ENCODE measurements around the gene SLC16A8. TPM values are rescaled to one million over a fixed set of nuclear protein-coding genes. Genes with fewer than 3 reads are reported as not detected.

SLC16A8 gene
- total and polyA plus RNA-seq, 2 donors (not counting 1 experiment from before 2014, with no cell fraction given): not detected

DNA sequence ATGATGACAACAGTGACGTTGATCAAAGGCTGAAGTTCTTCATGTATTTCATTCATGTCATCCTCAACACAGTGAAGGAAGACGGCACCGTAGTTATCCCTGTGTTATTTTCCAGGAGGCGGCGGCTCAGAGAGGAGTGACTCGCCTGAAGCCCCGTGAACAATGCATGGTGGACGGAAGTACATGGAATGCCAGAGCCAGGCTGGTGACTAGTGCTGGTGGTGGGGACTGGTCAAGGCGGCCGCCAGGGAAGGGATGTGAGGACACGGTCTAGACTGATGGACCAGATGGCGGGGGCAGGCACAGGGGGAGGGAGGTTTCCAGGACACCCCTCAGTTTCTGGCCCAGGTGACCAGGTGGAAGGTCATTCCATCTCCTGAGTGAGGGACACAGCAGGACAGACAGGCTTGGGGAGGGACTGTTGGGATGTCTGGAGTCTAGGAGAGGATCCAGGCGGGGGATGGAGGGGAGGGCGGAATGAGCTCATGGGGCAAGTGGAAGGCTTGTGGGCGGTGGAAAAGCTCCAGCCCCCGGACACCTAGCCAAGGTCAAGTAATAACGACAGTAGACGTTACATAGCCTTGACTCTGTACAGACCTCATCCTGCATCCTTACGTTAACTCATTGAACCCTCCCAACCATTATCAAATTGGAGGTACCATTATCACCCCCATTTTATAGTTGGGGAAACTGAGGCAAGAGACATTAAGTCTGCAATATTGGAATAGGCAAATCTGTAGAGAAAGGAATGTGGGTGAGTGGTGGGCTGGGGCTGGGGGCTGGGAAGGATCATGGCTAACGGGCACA, 42.8 kb downstream of the SLC16A8 start:
- no peak overlapping the region for H3K27ac Mint-ChIP-seq
- peaks cover 19% of the 10 kb centered on the region for H3K27me3 Mint-ChIP-seq
- Histone ChIP-seq H4K20me1 (ENCODE audit: control insufficient read depth, insufficient read depth, low read length, poor library complexity, severe bottlenecking) (no peaks in the 10 kb centered on the region), H3K4me3 (ENCODE audit: control extremely low read depth in 1 of 5, extremely low read depth in 1 of 5, insufficient read depth in 1 of 5, low read depth in 2 of 5, low read length in 4 of 5) (no peak overlapping the region), H3K4me2 (replicated peaks; ENCODE audit: low read depth, low read length, poor library complexity, severe bottlenecking) (no peak overlapping the region), H3K4me1 (ENCODE audit: control insufficient read depth in 2 of 2, insufficient read depth in 2 of 2, low read length in 2 of 2) (peaks cover 0 to 5% of the 10 kb centered on the region in 2 donors), H3K27me3 (replicated peaks in 1 of 4; ENCODE audit: control extremely low read depth in 1 of 4, control insufficient read depth in 3 of 4, insufficient read depth in 4 of 4, low read length in 3 of 4) (peaks cover 0 to 2% (median 0%) of the 10 kb centered on the region in 4 experiments), H3K9ac (ENCODE audit: low read length) (no peak overlapping the region), H3K79me2 (ENCODE audit: control insufficient read depth, insufficient read depth, low read length) (no peaks in the 10 kb centered on the region), H3K9me3 (ENCODE audit: control extremely low read depth in 1 of 3, control insufficient read depth in 2 of 3, insufficient read depth in 1 of 3, low read length in 2 of 3) (no peaks in the 10 kb centered on the region), H2AFZ (ENCODE audit: insufficient read depth, low read depth, low read length, poor library complexity, severe bottlenecking) (no peak overlapping the region), H3K36me3 (replicated peaks in 1 of 2; ENCODE audit: control extremely low read depth in 1 of 2, control insufficient read depth in 1 of 2, extremely low read depth in 1 of 2, insufficient read depth in 2 of 2, low read length in 1 of 2) (no peaks in the 10 kb centered on the region), H3K27ac (ENCODE audit: low read length in 2 of 2) (no peak overlapping the region)
- H3K4me1 Mint-ChIP-seq: peaks cover 5% of the 10 kb centered on the region
- ChIA-PET POLR2A (no interaction called here), CTCF (interaction anchor here (0.6 kb wide), 1 partner anchor 215 kb away, joined by 3 read pairs; no protein-coding TSS in a partner anchor)
- no peak overlapping the region for H3K4me3 Mint-ChIP-seq
- intact Hi-C loops (cut with micrococcal nuclease): no loop called here
- TF ChIP-seq EZH2 (IDR thresholded peaks at IDR 0.05; ENCODE audit: borderline replicate concordance, insufficient read depth, low read depth, low read length, poor library complexity, severe bottlenecking): no peak
- TF ChIP-seq, protein P1, sequence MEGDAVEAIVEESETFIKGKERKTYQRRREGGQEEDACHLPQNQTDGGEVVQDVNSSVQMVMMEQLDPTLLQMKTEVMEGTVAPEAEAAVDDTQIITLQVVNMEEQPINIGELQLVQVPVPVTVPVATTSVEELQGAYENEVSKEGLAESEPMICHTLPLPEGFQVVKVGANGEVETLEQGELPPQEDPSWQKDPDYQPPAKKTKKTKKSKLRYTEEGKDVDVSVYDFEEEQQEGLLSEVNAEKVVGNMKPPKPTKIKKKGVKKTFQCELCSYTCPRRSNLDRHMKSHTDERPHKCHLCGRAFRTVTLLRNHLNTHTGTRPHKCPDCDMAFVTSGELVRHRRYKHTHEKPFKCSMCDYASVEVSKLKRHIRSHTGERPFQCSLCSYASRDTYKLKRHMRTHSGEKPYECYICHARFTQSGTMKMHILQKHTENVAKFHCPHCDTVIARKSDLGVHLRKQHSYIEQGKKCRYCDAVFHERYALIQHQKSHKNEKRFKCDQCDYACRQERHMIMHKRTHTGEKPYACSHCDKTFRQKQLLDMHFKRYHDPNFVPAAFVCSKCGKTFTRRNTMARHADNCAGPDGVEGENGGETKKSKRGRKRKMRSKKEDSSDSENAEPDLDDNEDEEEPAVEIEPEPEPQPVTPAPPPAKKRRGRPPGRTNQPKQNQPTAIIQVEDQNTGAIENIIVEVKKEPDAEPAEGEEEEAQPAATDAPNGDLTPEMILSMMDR (IDR thresholded peaks at IDR 0.05): no peak
- DNase-seq (no peak), ATAC-seq (ENCODE audit: low read depth) (no peak)
- WGBS (ENCODE audit: insufficient coverage): 96% methylated on average over 17 of the region's 20 CpGs
- H3K9me3 Mint-ChIP-seq (ENCODE audit: insufficient read depth): no peaks in the 10 kb centered on the region
